Measurements from ENCODE around the gene RPL29.

The RPL29 gene

DNA sequence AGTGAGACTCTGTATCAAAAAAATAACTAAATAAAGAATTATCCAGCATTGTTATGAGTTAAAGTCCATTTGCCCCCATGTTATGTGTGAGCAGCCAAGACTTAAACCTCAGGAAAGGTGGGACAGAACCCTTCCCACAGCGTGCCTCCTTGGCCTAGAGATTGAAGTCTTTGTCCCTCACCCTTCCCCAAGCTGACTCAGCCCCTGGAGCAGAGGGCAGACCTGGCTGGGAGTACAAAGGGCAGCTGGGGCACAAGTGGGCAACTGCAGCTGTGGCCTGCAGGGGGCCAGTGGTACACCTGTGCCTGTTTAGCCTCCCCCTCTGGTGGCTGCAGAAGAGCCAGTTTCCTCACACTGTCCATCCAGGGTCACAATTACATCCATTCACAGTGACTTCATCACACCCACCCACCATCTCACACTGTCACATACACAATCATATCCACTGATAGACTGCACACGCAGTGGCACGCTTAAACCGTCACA, 13.3 kb downstream of the RPL29 start:
- DNase-seq (ENCODE audit: low read depth): no peak

DNA sequence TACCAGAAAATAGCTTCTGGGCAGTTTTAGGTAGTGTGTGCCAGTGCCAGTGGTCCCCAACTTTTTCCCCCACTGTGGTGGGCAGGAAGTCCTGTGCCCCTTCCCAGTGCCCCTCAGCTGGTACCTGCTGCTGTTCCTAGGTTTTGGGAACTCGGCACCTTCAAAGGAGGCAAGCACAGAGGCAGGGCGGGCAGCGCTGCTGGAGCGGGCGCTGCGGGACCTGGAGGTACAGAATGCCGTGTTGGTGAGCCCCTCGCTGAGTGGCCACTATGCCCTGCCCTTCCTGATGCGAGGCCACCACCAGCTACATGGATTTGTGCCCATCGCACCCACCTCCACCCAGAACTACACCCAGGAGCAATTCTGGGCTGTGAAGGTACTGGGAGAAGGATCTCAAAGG, 15.4 kb downstream of the RPL29 start:
- DNase-seq (ENCODE audit: low read depth): no peak

DNA sequence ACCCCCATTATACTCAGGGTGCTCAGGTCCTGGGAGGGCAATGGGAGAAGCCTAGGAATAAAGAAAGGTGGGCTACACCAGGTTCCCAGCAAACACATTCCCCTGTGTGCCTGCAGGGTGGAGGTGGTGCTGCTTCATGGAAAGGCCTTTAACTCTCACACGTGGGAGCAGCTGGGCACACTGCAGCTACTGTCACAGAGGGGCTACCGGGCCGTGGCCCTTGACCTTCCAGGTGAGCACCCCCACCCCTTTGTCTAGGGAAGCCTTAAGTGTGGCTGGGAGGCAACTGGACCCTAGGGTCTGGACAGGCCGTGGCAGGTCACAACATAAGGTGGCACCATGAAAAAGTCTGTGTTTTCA, 17.6 kb downstream of the RPL29 start:
- DNase-seq (ENCODE audit: low read depth): no peak

DNA sequence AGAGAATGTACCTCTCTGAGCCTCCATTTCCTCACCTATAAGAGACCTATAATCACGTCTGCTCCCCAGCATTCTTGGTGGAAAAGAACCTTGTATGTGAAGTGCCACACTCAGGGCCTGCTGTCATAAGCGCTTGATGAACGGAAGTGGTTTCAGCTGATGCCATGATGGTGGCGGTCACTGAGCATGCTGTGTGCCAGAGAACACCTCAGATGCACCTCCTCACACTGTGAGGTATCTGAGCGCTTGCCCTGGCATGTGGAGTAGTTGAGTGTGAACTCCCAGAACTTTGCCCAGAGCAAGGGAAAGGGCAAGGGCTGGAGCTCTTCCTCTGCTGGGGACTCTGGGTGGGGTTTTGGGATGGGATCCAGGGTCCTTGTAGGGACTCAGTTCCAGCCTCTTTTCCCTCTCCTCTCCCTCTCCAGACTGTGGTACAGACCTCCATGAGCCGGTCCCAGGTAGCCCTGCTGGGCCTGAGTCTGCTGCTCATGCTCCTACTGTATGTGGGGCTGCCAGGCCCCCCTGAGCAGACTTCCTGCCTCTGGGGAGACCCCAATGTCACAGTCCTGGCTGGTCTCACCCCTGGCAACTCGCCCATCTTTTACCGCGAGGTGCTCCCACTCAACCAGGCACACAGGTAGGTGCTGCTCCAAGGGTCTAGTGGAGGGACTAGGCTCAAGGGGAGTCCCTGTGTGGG, 18.1 kb downstream of the RPL29 start:
- no peak for DNase-seq (ENCODE audit: low read depth)

DNA sequence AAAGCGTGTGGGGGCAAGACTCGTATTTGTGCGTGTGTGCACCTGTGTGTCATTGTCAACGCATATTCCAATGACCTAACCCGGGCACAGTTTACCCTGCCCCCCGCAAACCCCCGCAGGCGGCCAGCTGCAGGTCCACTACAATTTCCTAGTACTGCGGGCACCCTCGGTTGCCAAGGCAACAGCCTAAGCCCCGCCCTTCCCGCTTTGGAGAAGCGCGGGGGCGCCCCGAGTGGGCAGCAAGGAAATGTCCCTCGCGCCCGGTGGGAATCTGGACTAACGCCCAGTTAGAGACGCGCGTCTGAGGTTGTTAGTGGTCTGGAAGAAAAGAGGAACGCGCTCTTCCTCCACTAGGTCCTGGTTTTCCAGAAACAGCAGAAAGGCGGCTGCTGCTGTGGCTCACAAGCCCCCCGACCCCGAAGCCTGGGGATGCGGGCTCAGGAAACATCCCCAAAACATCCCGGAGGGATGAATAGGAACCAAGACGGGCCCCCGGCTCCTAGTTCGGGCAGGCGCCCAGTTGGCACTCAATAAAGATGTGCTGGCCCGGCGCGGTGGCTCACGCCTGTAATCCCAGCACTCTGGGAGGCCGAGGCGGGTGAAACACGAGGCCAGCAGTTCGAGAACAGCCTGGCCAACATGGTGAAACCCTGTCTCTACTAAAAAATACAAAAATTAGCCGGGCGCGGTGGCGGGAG, 19.7 kb downstream of the RPL29 start:
- DNase-seq (ENCODE audit: low read depth): no peak

DNA sequence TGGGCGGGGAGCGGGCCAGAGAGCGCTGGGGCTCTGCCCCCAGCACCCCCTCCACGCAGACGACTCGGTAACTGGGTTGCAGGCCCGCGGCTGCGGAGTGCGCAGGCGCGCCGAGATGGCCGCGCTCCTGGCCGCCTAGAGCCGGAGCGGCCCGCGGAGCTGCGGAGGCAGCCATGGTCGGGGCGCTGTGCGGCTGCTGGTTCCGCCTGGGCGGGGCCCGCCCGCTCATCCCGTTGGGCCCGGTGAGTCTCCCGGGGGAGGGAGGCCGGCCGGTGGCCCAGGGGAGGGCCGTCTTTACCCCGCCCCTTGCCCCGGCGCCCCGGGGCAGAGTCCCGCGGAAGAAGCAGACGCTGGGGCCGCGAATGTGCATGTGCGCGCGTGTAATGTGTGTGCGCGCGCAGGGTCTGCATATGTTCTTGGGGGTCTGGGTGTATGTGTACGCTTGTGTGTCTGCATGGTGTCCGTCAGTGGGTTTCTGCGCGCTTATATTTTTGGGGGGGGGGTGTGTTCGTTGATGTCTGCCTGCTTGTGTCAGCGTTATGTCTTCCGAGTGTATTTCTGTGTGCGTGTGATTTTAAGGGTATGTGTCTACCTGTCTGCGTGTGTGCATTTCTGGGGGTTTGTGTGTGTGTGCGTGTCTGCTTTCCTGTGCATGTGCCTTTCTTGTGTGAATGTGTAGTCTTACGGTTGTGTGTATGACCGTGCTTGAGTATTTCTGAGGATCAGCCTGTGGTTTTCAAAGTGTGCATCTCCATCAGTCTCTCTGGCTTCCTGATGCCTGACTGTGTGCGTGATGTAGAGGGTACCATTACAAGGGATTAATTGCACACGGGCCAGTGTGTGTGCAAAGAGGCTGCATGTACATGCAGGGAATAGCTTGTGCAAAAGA, 20.5 kb downstream of the RPL29 start, which contains the start of gene ABHD14A:
Gene ABHD14A (plus strand): TSS at position 102 of the 889 bp plus-strand sequence. CDS start 72 bp downstream, at position 174.
- DNase-seq (ENCODE audit: low read depth): peak; percentile 44

DNA sequence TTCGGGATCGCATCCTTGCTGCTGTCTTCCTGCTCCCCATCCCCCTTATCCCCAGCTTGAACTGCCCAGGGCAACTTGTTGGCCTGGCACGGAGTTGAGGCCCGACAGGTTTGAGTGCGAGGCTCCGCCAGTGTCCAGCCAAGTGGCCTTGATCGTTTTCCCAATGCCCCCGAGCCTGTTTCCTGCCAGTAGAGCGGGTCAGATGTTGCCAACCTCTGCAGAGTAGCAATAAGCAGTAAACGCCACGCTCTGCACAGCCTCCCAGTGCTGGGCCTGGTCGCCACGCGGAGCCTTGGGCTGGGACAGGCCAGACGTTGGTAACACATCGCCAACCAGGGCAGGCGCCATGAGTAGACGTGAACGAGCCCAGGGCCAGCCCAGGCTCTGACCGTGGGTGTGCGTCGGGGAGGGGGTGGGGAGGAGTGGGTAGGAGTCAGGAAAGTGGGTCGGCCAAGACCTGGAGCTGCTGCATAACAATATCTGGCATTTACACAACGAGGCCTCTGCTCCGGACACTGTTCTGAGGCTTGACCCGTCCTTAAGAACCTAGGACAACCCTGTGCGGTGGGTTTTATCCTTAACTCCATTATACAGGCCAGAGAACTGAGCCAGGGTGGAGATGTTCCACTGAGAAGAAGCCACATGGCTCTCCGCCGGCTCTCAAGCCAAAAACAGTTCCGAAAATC, 21.3 kb downstream of the RPL29 start:
- DNase-seq (ENCODE audit: low read depth): no peak

DNA sequence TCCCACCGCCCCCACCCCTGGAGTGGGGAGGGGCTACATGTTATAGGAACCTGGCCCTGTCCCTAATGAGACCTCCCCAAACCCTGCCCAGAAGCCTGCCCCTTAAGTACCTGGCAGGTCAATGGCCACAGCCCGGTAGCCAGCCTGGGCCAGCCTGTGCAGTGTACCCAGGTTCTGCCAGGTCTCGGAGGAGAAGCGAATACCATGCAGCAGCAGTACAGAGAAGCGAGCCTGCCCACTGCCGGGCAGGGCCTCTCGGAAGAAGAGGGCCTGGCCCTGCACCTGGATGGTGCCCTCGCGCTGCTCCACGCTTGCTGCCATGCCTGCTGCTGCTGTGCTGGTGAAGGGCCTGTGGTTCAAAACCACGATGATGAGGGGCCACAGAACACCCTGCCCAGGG, 24.3 kb downstream of the RPL29 start:
- no peak for DNase-seq (ENCODE audit: low read depth)

DNA sequence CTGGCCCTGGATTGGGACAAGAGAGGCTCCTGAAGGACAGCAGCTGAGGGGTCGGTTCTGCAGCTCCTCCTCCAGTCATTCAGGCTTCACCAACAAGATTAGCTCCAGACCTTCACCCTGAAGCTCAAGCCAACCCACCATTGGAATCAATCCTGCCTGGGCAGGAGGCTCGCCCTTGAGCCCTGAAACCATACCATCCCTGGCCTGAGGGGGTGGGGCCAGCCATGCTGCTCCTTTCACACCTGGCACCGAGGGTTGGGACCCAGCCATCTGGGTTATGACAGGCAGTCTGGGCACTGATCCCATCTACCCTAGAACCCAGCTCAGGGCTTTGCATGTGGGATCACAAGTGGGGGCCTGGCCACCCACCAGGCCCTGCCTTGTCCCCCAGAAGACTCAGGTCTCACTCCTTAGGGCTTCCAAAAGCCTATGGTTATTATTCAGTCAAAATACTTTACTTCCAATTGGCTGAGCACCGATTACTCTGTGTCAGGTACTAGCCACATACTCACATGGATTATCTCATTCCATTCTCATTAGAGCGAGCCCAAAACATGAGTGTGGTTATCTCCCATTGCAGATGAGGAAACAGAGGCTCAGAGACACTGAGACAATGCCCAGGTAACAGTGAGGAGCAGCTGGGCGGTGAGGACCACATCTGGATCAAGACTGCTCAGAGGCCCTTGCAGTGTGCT, 24.9 kb downstream of the RPL29 start:
- no peak for DNase-seq (ENCODE audit: low read depth)

DNA sequence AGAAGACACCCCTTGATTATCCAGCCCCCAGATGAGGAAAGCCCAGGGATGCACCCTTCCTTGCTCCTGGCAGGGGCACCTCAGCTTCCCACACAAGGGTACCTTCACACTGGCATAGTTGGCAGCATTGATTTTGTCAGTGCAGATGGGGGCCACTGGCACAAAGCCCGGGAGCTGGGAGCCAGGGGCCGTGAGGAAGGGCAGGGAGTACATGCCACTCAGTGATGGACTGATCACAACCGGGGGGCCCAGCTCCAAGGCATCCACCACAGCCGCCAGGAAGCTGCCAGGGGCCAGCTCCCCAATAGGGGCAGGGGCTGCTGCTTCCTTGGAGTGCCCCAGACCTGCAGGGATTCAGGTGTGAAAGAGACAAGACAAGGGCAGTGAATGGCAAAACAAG, 25.9 kb downstream of the RPL29 start:
- no peak for DNase-seq (ENCODE audit: low read depth)

DNA sequence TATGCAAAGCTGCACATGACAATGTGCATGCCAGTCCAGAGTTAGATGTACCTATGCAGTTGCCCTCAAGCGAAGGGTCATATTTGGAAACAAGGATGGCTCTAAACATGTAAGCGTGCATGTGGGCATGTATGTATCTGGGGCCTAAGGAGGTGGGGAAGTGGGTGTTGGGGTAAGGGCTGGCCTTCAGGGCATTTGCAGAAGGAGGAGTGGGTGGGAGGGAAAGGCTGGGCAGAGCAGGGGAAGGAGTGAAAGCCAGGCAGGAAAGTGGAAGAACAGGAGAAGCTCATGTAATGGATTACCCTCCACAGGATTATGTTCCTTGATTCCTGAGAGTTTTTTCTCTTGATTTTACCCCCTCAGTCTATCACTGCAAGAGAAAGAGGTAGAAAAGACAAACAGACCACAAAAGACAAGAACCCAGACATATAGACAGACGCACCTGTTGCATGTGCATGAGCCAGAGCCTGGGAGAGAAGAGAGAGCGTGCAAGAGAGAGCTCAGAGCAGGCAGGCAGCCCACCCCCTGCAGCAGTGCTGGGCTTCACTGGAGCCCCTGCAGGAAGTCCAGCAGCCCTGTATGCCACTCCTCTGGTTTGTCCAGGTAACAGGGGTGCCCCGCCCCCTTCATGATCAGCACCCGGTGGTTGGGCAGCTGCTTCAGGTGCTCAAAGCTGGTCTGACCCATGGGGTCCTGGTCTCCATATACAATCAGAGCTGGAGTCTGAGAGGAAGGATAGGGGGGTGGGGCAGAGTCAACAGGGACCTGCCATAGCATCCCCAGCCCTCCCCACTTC, 26.6 kb downstream of the RPL29 start:
- no peak for DNase-seq (ENCODE audit: low read depth)

DNA sequence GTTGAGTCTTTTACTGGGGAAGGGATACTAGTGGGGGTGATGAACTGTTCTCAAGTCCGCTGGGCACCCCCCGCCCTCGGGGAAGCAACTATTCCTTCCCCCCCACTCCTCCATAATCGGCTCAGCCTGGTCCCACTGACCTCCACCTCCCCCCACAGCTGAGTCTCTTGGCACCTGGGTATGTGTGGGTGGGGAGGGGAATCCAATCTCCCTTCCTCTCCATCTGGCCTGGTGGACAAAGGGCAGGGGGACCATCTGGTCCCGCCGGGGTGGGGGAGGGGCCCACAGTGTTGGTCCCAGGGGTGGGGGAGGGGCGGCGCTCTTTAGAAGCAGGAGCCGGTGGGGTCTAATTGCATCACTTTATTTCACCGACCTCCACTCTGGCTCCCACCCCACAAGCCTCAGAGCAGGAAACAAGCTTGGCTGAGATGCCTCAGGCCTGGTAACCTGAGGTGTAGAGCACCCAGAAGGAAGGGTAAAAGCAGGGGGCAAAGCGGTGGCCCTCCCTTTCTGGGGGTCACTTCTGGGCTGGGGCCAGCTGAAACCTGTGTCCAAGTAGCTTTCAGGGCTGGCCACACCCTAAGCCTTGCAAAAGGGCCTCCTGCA, 27.4 kb downstream of the RPL29 start:
- DNase-seq (ENCODE audit: low read depth): no peak

DNA sequence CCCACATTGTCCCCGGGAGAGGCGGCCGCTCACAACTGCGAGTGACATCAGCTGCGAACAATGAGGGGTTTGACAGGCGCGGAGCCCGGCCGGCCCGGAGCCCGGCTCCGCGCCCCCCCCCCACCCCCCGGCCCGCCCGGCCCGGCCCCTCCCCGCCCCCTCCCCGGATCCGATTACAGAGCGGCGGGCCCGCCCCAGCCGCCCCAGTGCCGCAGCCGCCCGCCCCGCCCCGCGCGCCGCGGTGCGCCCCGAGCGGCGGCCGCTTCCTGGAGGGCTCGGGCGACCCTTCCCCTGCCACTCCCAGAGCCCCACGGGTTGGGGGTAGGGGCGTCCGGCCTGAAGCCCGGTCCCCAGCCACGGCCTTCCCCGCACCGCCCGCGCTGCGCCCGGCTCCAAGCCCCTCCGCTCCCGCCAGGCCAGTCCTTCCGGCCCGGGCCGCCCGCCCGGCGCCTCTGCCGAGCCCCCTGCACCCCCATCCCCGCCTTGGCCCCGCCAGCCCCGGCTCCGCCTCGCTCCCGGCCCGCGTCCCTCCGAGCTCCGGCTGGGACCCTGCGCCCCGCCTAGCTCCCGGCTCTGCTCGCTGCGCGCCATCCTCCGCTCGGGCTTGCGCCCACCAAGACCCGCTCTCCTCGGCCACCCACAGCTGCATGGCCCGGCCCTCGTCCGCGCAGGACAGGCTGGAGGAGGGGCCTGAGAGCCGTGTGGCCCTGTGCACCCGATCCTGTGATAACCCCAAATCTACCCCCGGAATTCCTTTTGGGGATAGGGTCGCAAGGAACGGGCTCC, 28.1 kb downstream of the RPL29 start, which contains the start of gene PCBP4:
Gene PCBP4 (minus strand): TSS at position 71 of the 786 bp plus-strand sequence. CDS start 6,214 bp downstream, outside the sequence.
- DNase-seq (ENCODE audit: low read depth): no peak

DNA sequence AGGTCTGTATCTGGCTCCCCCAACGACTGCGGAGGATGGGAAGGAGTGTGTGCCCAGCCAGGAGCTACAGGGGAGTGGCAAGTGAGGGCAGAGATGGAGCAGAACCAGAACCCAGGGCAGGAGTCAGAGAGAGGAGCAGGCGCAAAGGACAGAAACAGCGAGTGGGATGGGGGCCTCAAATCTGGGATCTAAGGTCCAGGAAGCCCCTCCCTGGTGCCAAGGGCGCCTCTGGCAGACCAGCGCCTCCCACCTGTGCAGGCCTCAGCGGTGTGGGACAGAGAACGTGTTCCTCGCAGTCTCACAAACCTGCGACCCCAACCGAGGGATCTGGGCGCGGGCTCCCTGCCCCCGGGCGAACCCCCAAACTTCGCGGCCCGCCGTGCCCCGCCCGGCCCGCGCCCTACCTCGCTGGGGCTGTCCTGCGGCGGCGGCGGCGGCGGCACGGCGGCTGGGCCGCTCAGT, 28.7 kb downstream of the RPL29 start:
- DNase-seq (ENCODE audit: low read depth): no peak

DNA sequence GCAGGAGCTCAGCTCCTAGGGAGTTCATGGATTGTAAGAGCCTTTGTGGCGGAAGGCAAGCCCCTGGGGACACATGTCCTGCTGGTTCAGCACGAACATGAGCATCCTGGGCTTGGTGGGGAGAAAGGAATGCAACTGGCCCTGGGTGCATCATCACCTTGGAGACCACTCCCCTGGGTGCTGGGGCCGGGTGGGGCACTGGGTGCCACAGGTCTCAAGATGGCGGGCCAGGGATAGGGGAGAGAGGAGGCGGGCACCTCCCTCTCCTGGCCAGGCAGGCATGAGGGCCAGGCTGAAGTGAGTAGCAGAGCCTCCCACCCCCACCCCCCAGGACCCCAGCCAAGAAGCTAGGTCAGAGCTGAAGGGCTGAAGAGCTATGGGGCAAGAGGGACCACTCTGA, 29.2 kb downstream of the RPL29 start:
- DNase-seq (ENCODE audit: low read depth): no peak

DNA sequence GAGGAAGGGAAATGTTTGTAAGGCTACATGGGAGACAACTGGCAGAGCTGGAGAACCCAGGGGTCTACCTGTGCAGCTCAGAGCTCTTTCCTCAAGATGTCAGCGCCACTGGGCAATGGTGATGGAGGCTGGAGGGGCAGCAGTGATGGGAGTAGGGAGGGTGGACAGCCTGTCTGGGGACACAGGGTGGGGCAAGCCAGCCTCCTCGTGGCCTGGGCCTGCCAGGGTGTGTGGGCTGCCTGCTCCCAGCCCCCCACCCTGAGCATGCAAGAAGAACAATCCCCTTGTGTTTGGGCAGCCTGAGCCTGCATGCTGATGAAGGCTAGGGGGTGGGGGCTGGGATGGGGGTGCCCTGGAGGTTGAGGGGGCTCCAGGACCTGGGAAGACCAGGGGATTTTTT, 29.7 kb downstream of the RPL29 start:
- DNase-seq (ENCODE audit: low read depth): no peak

DNA sequence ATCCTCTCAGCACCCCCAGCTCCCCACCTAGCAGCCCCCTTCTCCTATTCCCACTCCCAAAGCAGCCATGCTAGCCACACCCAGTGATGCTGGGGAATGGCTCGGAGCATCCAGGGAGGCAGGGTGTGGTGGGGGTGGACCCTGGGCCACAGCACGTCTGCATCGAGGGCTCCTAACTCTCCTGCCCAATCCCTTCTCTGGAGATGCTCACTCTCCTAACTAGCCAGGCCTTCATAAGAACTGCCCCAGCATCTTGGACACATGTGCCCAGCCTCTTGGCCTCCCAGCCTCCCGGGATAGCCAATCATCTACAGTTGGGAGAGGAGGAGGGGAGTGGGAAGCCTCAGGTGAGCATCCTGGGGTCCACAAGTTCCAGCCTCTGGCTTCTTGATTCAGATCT, 31.2 kb downstream of the RPL29 start:
- DNase-seq (ENCODE audit: low read depth): no peak

DNA sequence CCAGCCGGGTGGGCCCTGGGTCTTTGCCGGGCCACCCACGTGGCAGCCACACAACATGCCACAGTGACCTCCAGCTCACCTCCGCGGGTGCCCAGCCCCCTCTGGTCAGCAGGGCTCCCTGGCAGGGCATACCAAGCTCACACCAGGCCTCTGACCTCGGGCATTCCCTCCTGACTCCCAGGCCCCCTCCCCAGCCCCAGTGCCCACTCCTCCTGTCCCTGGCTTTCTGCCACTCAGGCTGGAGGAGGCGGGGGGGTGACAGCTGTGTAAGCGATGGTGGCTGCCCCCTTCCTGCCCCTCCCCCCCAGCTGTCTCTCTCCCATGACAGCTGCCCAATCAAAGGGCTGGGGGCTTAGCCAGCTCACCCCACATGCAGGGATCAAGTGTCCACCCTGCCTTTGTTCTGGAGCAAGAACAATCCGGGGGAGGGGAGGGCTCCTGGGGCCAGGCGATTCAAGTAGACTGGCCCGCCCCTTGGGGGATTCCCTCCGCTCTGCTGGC, 31.7 kb downstream of the RPL29 start:
- DNase-seq (ENCODE audit: low read depth): no peak
